Activated CD8-positive, alpha-beta memory T cell treated with anti-CD3 and anti-CD28 coated beads, Interleukin-2, amount 50 U/mL, for 24 hours (primary cell): ENCODE results near the gene BCKDHA.

Experiments
- DNase-seq: peaks from one replicate; pipeline ENCODE4 v3.0.0-alpha.2; 2020; ENCODE audit errors: extremely low read depth

BCKDHA gene

DNA sequence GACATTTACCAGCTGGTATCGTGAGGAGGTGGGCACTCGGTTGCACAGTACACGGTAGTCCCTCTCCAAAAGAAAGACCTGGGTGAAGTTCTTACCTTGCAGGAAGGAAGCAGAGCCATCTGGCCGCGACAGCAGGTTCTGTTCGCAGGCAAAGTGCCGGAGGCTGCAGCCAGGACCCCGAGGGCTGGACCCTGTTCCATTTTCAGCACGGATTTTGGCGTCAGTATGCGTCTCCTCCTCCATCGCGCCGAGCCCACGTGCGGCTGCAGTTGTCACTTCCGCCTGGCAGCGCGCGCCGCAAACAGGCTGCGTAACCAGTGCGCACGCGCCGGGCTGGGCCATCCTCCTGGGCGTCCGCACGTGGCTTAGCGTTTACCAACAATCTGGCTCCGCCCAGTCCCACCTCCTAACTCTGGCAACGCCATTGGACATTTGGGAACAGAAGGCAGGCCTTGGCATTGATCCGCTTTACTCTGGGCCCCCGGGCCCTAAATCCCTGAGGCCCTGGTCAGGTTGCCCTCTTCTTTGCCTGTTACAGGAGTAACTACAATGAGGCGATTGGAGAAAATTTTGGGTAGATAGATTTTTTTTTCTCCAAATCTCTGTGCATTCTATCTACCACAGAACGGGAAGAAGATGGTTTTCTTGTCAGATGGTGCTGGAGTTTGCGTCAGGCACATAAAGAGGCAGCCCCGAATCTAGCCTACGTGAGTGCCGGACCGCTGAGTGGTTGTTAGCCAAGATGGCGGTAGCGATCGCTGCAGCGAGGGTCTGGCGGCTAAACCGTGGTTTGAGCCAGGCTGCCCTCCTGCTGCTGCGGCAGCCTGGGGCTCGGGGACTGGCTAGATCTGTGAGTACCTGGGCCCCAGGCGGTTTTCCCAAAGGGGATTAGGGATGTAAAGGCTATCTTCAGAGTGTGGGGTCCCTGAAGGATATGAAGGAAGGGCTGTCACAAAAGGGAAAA is at the start of gene BCKDHA, which contains the start of gene EXOSC5:
Gene BCKDHA (plus strand): TSS at position 733 of the 964 bp plus-strand sequence. CDS start 10 bp downstream, at position 743.
Gene EXOSC5 (minus strand): TSS at position 274 of the 964 bp plus-strand sequence. CDS start 31 bp downstream, at position 243.
- peak; percentile 97 for DNase-seq

GRCh38 chr19:41350735-41351338 is 46.8 kb upstream of the BCKDHA start:
- no peak for DNase-seq

DNA sequence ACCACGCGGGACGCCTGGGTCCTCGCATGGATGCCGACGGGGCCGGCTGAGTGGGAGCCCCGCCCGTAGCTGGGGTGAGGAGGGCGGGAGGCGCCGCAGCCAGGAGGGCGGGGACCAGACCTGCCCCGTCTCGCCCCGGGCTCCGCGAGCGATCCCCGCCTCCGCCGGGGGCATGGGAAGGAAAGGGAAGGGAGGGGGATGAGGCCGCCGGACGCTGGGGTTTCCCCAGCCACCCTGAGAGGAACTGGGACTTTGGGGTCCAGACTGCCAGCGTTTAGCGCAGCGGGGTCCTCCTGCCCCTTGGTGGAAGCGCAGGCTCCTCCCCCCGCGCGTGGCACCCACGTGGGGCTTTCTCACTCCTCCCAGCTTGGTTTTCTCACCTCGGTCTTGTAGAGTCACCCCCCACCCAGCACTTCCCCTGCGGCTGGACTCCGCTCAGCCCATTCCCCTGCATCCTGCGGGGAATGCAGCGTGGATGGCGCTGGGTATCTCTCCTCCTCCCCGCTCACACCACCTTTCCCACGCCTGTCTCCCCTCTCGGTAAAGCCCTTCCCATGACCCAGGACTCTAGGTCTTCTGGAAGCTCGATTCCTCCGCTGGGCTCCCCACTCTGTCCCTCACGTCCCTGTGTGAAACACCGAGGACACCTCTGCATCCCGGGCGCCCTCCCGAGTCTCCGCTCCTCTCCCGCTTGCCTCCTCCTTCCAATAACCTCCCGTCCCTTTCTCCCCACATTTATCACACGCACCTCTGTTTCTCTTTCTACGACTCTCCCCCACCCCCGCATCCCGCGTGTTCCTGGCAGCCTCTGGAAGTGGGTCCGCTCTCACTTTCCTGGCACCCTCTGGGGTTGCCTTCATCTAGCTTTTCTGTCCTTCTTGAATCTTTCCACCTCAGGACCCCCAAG is 46.0 kb upstream of the BCKDHA start:
- DNase-seq = peak; percentile 76

- DNase-seq = no peak
Observed at GRCh38 chr19:41352279-41352608, 45.4 kb upstream of the BCKDHA start.

- DNase-seq = peak; percentile 45
Observed at GRCh38 chr19:41352609-41353465, 44.8 kb upstream of the BCKDHA start.

- DNase-seq = peak; percentile 76
Observed at GRCh38 chr19:41353466-41354342, 43.9 kb upstream of the BCKDHA start, which contains the start of gene TGFB1. Gene TGFB1 (minus strand): TSS chr19:41353922. CDS start chr19:41353044, 878 bp downstream.

DNA sequence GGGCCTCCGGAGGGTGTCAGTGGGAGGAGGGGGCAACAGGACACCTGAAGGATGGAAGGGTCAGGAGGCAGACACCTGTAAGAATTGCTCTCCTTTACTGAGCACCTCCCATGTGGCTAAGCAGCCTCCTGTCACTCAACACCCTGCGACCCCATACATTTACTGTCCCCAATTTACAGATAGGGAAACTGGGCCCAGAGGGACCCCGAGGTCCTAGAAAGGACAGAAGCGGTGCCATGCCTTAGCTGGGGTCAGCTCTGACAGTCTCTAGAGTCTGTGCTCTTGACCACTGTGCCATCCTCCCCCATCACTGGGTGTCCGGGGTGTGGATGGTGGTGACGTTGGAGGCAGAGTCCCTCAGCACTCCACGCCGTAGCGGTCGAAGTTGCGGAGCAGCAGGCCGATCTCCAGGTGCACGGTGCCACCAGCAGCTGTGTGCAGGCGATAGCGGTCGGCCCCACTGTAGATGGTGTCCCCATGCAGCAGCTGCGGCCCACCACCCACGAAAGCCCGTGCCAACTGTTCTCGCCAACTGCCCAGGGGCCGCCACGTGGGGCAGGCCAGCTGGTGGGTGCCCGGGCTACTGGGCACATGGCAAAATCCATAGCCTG is 43.2 kb upstream of the BCKDHA start:
- DNase-seq = no peak

- DNase-seq = no peak
Observed at GRCh38 chr19:41355035-41355434, 42.6 kb upstream of the BCKDHA start.

DNA sequence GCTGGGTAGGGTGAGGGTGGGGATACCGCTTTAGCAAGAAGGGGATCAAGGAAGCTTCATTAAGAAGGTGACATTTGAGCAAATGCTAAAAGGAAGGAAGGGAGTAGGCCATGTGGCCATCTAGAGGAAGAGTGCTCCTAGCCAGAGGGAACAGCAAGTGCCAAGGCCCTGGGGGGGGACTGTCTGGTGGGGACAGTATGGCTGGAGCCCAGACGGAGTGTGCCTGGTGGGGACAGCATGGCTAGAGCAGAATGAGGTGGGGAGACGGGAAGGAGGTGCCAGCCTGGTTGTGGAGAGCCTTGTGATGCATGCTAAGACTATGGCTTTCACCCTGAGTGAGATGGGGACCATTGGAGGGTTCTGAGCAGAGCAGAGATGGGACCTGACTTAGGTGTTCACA is 41.8 kb upstream of the BCKDHA start:
- DNase-seq = no peak

DNA sequence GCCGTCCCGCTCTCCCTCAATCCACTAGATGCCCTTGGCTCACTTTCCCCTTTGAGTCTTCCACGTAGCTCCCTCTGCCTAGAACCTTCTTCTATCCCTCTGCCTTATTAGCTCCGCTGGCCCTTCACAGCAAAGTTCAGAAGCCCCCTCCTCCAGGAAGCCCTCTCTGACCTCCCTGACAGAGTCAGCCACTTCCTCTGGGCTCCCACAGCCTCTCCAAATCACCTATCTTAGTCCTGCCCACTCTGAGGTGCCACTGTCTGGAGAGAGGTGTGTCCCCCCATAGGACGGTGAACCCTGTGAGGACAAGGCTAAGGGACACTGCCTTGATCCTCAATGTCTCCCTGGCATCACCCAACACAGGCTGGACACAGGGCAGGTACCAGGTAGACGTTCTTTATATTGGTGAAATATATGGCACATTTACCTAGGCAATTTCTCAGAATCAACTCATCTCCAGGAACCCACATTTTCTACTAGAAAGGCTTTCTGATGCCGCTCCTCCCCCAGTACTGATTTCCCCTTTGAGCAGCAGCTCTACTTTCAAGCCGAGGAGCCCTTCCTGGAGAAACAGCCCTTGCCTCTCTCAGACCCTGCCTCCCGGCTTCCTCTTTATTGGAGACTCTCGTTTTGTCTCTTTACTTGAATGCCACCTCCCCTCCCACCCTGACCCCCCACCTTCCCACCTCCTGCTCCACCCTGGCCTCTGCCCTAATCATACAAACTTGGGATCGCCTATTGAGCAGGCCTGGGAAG is 40.5 kb upstream of the BCKDHA start:
- no peak for DNase-seq

- DNase-seq = no peak
Observed at GRCh38 chr19:41357746-41358145, 39.9 kb upstream of the BCKDHA start.

DNA sequence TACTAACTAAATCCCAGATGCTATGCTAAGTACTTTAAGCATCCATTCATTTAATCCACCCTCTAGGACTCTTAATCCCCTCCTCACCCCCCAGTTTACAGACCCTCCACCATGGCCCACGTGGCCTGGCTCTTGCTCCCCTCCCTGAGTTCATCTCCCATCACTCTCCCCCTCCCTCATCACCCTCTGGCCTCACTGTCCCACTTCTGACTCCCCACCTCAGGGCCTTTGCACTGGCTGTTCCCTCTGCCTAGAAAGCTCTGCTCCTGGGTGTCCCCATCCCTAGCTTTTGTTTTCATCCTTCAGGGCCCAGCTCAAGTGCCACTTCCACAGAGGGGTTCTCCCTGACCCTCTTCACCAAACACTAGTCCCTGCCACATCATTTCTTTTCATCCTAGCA is 37.9 kb upstream of the BCKDHA start:
- no peak for DNase-seq

DNA sequence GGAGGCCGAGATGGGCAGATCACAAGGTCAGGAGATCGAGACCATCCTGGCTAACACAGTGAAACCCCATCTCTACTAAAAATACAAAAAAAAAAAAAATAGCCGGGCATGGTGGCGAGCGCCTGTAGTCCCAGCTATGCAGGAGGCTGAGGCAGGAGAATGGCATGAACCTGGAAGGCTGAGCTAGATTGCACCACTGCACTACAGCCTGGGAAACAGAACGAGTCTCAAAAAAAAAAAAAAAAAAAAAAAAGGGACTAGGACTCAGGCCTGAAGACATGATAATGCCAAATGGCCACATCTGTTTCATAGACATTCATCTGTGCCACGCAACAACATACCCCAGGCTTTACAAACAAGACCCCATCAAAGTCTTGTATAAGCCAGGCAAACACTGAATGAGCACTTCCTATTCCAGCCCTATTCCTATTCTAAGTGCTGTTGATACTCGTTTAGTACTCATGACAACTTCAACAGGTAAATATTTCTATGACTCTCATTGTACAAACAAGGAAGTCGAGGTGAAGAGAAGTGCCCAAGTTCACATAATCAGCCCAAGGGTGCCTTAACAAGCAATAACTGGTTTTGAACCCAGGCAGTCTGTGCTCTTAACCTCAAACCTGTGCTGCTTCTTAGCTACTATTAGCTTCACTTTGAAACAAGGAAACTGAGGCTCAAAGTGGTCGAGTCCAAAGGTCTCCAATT is 35.3 kb upstream of the BCKDHA start:
- DNase-seq = no peak

- DNase-seq = no peak
Observed at GRCh38 chr19:41363371-41363752, 34.3 kb upstream of the BCKDHA start.

DNA sequence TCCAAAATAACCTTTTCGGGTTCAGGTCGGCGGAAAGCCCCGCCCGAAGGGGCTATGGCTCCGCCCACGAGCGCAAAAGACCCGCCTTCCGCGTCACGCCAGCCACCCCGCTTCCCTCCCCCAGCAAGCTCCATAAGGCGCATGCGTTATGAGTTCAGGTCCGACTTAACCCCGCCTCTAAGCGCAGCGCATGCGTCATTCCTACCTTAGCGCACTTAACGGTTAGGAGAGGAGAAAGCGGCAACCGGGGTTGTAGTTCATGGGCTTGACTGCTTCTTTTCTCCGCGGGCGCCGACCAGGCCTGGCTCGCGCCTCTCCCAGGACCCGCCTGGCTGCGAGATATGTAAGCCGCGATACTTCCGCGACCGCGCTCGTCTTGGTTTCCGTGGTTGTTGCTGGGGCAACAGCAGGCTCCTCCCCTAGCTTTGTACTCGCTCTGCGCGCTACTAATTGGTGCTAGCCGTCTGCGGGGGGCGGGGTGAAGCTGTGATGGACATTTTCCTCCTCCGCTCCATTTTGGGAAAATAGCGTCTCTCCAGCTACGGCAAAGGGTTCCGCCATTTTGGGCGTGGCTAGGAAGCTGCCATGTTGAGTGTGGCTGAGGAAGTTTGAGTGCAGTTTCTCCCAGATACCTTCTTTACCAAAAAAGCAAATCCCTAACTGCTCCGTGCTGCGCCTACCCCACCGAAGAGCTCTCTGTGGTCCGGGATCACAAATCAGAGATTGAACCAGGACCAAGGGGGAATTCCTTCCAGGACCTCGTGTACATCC is 33.7 kb upstream of the BCKDHA start, which contains the start of gene B9D2:
Gene B9D2 (minus strand): TSS at position 397 of the 771 bp plus-strand sequence. CDS start 630 bp downstream, outside the sequence.
- DNase-seq = peak; percentile 96

GRCh38 chr19:41364524-41365391 is 32.9 kb upstream of the BCKDHA start:
- DNase-seq = no peak
